GM12878 (cell line): ENCODE measurements around the gene SLC13A3. TPM values are rescaled to one million over a fixed set of nuclear protein-coding genes. Genes with fewer than 3 reads are reported as not detected.

Experiments used
- ATAC-seq: fragments of 200-7000 bp; cut with Tn5 transposase; 3 replicates; pipeline ENCODE4 v1.9.1; 2020; ENCODE audit warnings: mild to moderate bottlenecking, moderate library complexity
- BruUV-seq: library from RNA; stranded (reverse); fragments of 400-500 nt; replicated peaks from 2 replicates; lab custom pipeline; 2021; lab: Mats Ljungman, UMichigan
- CTCF ChIA-PET: fragments of 300-600 bp; sonication (Branson Sonifier 250); formaldehyde crosslinking; extraction: SDS; loops from one replicate; lab custom pipeline; 2021; ENCODE audit warnings: inconsistent platforms; lab: Yijun Ruan, JAX
- POLR2A ChIA-PET: fragments of 350-600 bp; formaldehyde crosslinking; extraction: SDS; loops from one replicate; lab custom pipeline; 2021; ENCODE audit warnings: inconsistent platforms; lab: Charles Lee
- RAD21 ChIA-PET: fragments of 300-600 bp; sonication (Branson Sonifier 250); formaldehyde crosslinking; loops from one replicate; lab custom pipeline; 2023; ENCODE audit warnings: antibody characterized with exemption; ENCODE audit not compliant: unreplicated experiment; lab: Charles Lee
- SMC1A ChIA-PET: fragments of 300-600 bp; sonication (Branson Sonifier 250); formaldehyde crosslinking; loops from one replicate; lab custom pipeline; 2023; ENCODE audit not compliant: unreplicated experiment, uncharacterized antibody; lab: Charles Lee
- DNase-seq: peaks from one replicate; pipeline ENCODE4 v3.0.0-alpha.2; 2011; ENCODE audit warnings: low read depth, low spot score
- FAIRE-seq: peaks from 3 replicates; lab custom pipeline; 2011; peaks lifted over from hg19 to GRCh38; lab: Jason Lieb, UNC
- H2AFZ ChIP-seq: 2 replicates; pipeline ENCODE4 v1.6.0; 2011; ENCODE audit warnings: low read depth, low read length, control low read depth; ENCODE audit not compliant: control insufficient read depth
- H3K27ac ChIP-seq: 2 replicates; pipeline ENCODE4 v1.5.1; 2011; ENCODE audit warnings: control low read depth; ENCODE audit not compliant: control insufficient read depth, insufficient read depth
- H3K27me3 ChIP-seq, 2 experiments: replicated peaks in 1 of 2; 2 replicates each; pipeline versions ENCODE4 v1.6.0 to v1.6.1; 2011; ENCODE audit warnings: low read length in 1 of 2; ENCODE audit not compliant: control insufficient read depth in 2 of 2, insufficient read depth in 2 of 2
- H3K36me3 ChIP-seq, 2 experiments: 2 replicates each; pipeline ENCODE4 v1.5.1; 2011; ENCODE audit warnings: low read length in 1 of 2; ENCODE audit not compliant: control insufficient read depth in 2 of 2, insufficient read depth in 2 of 2
- H3K4me1 ChIP-seq: 2 replicates; pipeline ENCODE4 v1.6.1; 2011; ENCODE audit warnings: mild to moderate bottlenecking, low read length, moderate library complexity, mixed read lengths; ENCODE audit not compliant: control insufficient read depth, insufficient read depth
- H3K4me2 ChIP-seq: 2 replicates; pipeline ENCODE4 v1.6.0; 2011; ENCODE audit warnings: control low read depth; ENCODE audit not compliant: control insufficient read depth, insufficient read depth
- H3K4me3 ChIP-seq: fragments of 200-600 bp; sonication (generic); 2 replicates; pipeline ENCODE4 v1.5.1; 2016
- H3K79me2 ChIP-seq: 2 replicates; pipeline ENCODE4 v1.6.0; 2011; ENCODE audit warnings: low read length; ENCODE audit not compliant: control insufficient read depth, insufficient read depth
- H3K9ac ChIP-seq: 2 replicates; pipeline ENCODE4 v1.8.0; 2011; ENCODE audit warnings: low read length, control low read depth, mixed read lengths; ENCODE audit not compliant: control insufficient read depth, insufficient read depth
- H3K9me3 ChIP-seq: replicated peaks from 3 replicates; pipeline ENCODE4 v1.5.1; 2011; ENCODE audit warnings: mild to moderate bottlenecking, low read length; ENCODE audit not compliant: control insufficient read depth, insufficient read depth
- H4K20me1 ChIP-seq: 2 replicates; pipeline ENCODE4 v1.6.0; 2011; ENCODE audit not compliant: control insufficient read depth, insufficient read depth
- BRCA1 ChIP-seq: IDR thresholded peaks from 2 replicates; pipeline ENCODE4 v1.6.1; 2011; ENCODE audit warnings: low read depth, low read length, improper control_type of control experiment
- CREM ChIP-seq: IDR thresholded peaks from 2 replicates; pipeline ENCODE4 v1.6.1; 2014; ENCODE audit warnings: antibody characterized with exemption, low read depth
- HDAC2 ChIP-seq: fragments of 200-600 bp; sonication (generic); IDR thresholded peaks from 2 replicates; pipeline ENCODE4 v1.6.1; 2017
- JUNB ChIP-seq: IDR thresholded peaks from 2 replicates; pipeline ENCODE4 v1.6.1; 2016; ENCODE audit warnings: antibody characterized with exemption, mild to moderate bottlenecking
- NR2F1 ChIP-seq: fragments of 450-650 bp; conservative IDR thresholded peaks from 2 replicates; pipeline ENCODE4 v1.6.1; 2017; ENCODE audit warnings: mild to moderate bottlenecking
- POLR2A ChIP-seq: IDR thresholded peaks from 2 replicates; pipeline ENCODE4 v1.6.1; 2011; ENCODE audit warnings: low read depth, mild to moderate bottlenecking, low read length
- RAD21 ChIP-seq: IDR thresholded peaks from 2 replicates; pipeline ENCODE4 v1.6.1; 2011; ENCODE audit warnings: mild to moderate bottlenecking, low read depth, low read length, moderate library complexity; ENCODE audit not compliant: insufficient read depth
- SRF ChIP-seq, 2 experiments: IDR thresholded peaks; 2 replicates each; pipeline ENCODE4 v1.6.1; 2011; ENCODE audit warnings: low read depth in 2 of 2, low read length in 2 of 2, mild to moderate bottlenecking in 1 of 2, moderate library complexity in 1 of 2
- SUPT20H ChIP-seq: IDR thresholded peaks from 2 replicates; pipeline ENCODE4 v1.6.1; 2011; ENCODE audit warnings: low read depth, mild to moderate bottlenecking, low read length, moderate library complexity, borderline replicate concordance; ENCODE audit not compliant: control insufficient read depth
- TCF3 ChIP-seq: IDR thresholded peaks from 2 replicates; pipeline ENCODE4 v1.6.1; 2012; ENCODE audit warnings: low read depth, mild to moderate bottlenecking, low read length, borderline replicate concordance; ENCODE audit not compliant: insufficient read depth
- WGBS: methylation state at CpG from one replicate; pipeline ENCODE4 v1.1.6; 2016; ENCODE audit warnings: low lambda C conversion rate; ENCODE audit not compliant: insufficient replicate concordance, insufficient coverage; ENCODE audit errors: missing lambda C conversion rate; 5-methylcytosine and 5-hydroxymethylcytosine counted together
- in situ Hi-C: fragments of 300-500 bp; cut with MboI; formaldehyde crosslinking; loops from 9 replicates; pipeline ENCODE4 v1.14.3; 2018; ENCODE audit warnings: mixed read lengths
- intact Hi-C: fragments of 100-400 bp; cut with micrococcal nuclease; formaldehyde crosslinking; loops from one replicate; pipeline ENCODE4 v1.14.2; 2022; ENCODE audit not compliant: unreplicated experiment
- polyA plus RNA-seq, 11 experiments: library from polyadenylated mRNA; depleted of rRNA in 4 of 11; unstranded in 6 of 11; stranded (reverse) in 5 of 11; fragments of >200 nt; fragmentation: Nextera tagmentation in 4 of 11; fragmentation: Illumina TruSeq in 1 of 11; extraction: Ambion mirVana in 4 of 11; extraction: Trizol in 1 of 11; gene quantifications; 1 replicate in 1 of 11; 2 replicates in 10 of 11; pipeline versions ENCODE4 v1.2.1 to v1.2.3, GENCODE V29; 2011 to 2016; ENCODE audit warnings: inconsistent platforms in 2 of 11, missing spikeins in 2 of 11, low read depth in 1 of 11
- total RNA-seq, 4 experiments: library from RNA; depleted of rRNA in 3 of 4; stranded (reverse); fragments of >200 nt in 3 of 4; fragmentation: Illumina TruSeq in 1 of 4; extraction: Trizol in 1 of 4; gene quantifications; 2 replicates each; pipeline versions ENCODE4 v1.2.1 to v1.2.3, GENCODE V29; 2013 to 2021

SLC13A3 gene
- total and polyA plus RNA-seq, 10 of the 15 experiments (the other 5 are each of a cell fraction or from before 2014, with no cell fraction given) = 0.03 to 0.76 (median 0.07) TPM; not detected in 4

DNA sequence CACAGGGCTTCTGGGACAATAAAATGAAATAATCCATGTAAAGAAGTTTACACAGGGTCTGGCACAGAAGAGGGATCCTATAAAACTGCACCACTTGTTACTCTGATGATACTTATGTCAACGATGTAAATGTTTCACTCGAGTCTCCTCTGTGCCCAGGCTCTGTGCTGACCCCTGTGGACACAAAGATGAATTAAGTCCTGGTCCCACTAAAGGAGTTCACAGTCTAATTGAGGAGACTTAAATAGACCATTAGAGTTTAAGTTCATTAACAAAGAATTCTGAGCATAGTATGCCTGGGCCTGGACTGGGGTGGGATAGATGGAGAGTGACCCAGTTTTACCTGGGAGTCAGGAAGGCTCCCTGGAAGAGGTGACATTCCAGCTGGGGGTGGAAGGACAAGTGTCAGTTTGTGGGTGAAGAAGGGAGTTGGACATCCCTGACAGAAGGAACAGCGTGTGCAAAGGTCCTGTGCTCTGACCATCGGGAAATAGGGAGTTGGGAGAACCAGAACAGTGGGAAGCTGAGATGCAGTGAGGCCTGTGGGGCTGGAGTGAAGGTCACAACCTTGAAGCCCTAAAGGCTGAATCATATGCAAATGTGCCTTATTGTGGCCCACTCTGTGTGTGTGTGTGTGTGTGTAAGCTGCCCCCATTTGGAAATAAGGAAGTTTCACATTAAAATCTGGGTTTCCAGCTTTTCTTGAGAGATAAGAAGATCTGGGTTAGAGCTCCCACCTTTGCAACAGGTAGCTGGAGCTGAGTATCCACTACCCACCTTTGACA, 101.9 kb downstream of the SLC13A3 start (continued):
- TF ChIP-seq CREM (no peak), TCF3 (no peak), RAD21 (0 out of 2 replicates have a peak, but pooled peaks have one; percentile 3), SUPT20H (no peak), BRCA1 (no peak), SRF (IDR thresholded peaks at IDR 0.05; ENCODE audit: low read depth in 2 of 2, low read length in 2 of 2) (no peak), JUNB (no peak), NR2F1 (no peak), POLR2A (no peak)

DNA sequence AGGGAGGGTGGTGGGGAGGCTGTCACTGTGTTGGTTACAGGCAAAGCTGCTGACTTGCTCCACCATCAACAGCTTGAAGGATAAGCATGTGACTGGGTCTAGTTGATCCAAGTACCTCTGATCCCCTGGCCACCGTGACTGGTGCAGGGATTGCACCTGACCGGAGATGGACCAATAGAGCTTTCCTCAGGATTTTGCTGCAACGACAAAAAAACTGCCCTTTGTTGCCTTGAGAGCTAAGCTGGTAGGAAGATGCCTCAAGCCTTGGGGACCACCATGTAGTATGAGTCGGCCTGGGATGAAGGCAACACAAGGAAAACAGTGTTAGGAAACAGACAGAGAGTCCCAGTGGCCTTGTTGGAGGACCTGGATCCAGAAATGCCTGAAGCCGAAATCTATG, 102.6 kb downstream of the SLC13A3 start:
- SMC1A ChIA-PET = interaction anchor here (2.3 kb wide), 1 partner anchor 26 kb away, joined by 10 read pairs; no protein-coding TSS in a partner anchor
- H4K20me1 ChIP-seq = no peaks in the 10 kb centered on the region
- peaks cover 64% of the 10 kb centered on the region for H3K4me1 ChIP-seq
- no peak overlapping the region for H3K4me2 ChIP-seq
- DNase-seq = no peak
- no TSS peak for BruUV-seq
- WGBS = 89% methylated on average over 5 of the region's 5 CpGs
- no peak for TF ChIP-seq HDAC2
- CTCF ChIA-PET = interaction anchor here (0.7 to 1.9 kb wide), 2 partner anchors 19 to 141 kb away, joined by 4 to 7 read pairs; partner anchors contain the start of gene TP53RK
- H3K27me3 ChIP-seq = no peaks in the 10 kb centered on the region
- H2AFZ ChIP-seq = no peak overlapping the region
- H3K9me3 ChIP-seq = no peaks in the 10 kb centered on the region; the same call in 2 of the 3 replicates
- POLR2A ChIA-PET = no interaction called here
- H3K4me3 ChIP-seq = no peak overlapping the region
- no peak overlapping the region for H3K27ac ChIP-seq
- in situ Hi-C loops = no loop called here
- RAD21 ChIA-PET = no interaction called here
- intact Hi-C loops = no loop called here
- H3K9ac ChIP-seq = no peak overlapping the region
- ATAC-seq = no peak
- H3K36me3 ChIP-seq = no peaks in the 10 kb centered on the region
- no peak for FAIRE-seq
- H3K79me2 ChIP-seq = no peaks in the 10 kb centered on the region
